H9 (cell line): ENCODE results near the gene CDC5L. TPM values are rescaled to one million over a fixed set of nuclear protein-coding genes. Genes with fewer than 3 reads are reported as not detected.

Experiments
- DNase-seq: peaks from one replicate; pipeline ENCODE4 v3.0.0-alpha.2; 2017
- H2AFZ ChIP-seq: one replicate; pipeline ENCODE4 v1.6.1; 2013; ENCODE audit warnings: mild to moderate bottlenecking, low read length, control low read depth, moderate library complexity
- H2AK5ac ChIP-seq: 2 replicates; pipeline ENCODE4 v1.6.1; 2013; ENCODE audit warnings: low read length, control low read depth, mixed read lengths; ENCODE audit not compliant: insufficient read length
- H2BK120ac ChIP-seq: one replicate; pipeline ENCODE4 v1.6.1; 2013; ENCODE audit warnings: low read depth, mild to moderate bottlenecking, low read length, control low read depth, inconsistent platforms; ENCODE audit not compliant: poor library complexity, severe bottlenecking
- H2BK12ac ChIP-seq: 2 replicates; pipeline ENCODE4 v1.6.1; 2013; ENCODE audit warnings: low read length, control low read depth, mixed read lengths, low read depth; ENCODE audit not compliant: insufficient read length
- H2BK15ac ChIP-seq: 2 replicates; pipeline ENCODE4 v1.6.1; 2013; ENCODE audit warnings: low read depth, low read length, control low read depth
- H2BK20ac ChIP-seq: one replicate; pipeline ENCODE4 v1.6.1; 2013; ENCODE audit warnings: low read depth, mild to moderate bottlenecking, low read length, control low read depth, inconsistent platforms; ENCODE audit not compliant: poor library complexity, severe bottlenecking
- H2BK5ac ChIP-seq: 2 replicates; pipeline ENCODE4 v1.6.1; 2013; ENCODE audit warnings: low read length, control low read depth, mixed read lengths; ENCODE audit not compliant: insufficient read length
- H3K14ac ChIP-seq: 2 replicates; pipeline ENCODE4 v1.6.1; 2013; ENCODE audit warnings: low read length, control low read depth; ENCODE audit not compliant: insufficient read depth
- H3K18ac ChIP-seq: 2 replicates; pipeline ENCODE4 v1.6.1; 2013; ENCODE audit warnings: low read depth, mild to moderate bottlenecking, mixed read lengths, low read length, control low read depth; ENCODE audit not compliant: insufficient read length
- H3K23ac ChIP-seq: 2 replicates; pipeline ENCODE4 v1.6.1; 2013; ENCODE audit warnings: low read length, control low read depth, mixed read lengths, low read depth; ENCODE audit not compliant: insufficient read length
- H3K23me2 ChIP-seq: 2 replicates; pipeline ENCODE4 v1.6.1; 2013; ENCODE audit warnings: low read depth, mild to moderate bottlenecking, mixed read lengths, low read length, control low read depth; ENCODE audit not compliant: insufficient read length, poor library complexity, severe bottlenecking
- H3K27ac ChIP-seq: 2 replicates; pipeline ENCODE4 v1.5.1; 2013; ENCODE audit warnings: low read length, control low read depth, mixed read lengths, low read depth; ENCODE audit not compliant: insufficient read length
- H3K27me3 ChIP-seq: 2 replicates; pipeline ENCODE4 v1.6.1; 2013; ENCODE audit warnings: low read length, control low read depth, inconsistent platforms; ENCODE audit not compliant: insufficient read depth
- H3K4ac ChIP-seq: 2 replicates; pipeline ENCODE4 v1.6.1; 2013; ENCODE audit warnings: low read depth, mild to moderate bottlenecking, control low read depth, inconsistent platforms, low read length, moderate library complexity
- H3K4me1 ChIP-seq: 2 replicates; pipeline ENCODE4 v1.6.1; 2013; ENCODE audit warnings: low read length, control low read depth, inconsistent platforms; ENCODE audit not compliant: insufficient read depth
- H3K4me2 ChIP-seq: 2 replicates; pipeline ENCODE4 v1.6.1; 2013; ENCODE audit warnings: low read length, control low read depth, mixed read lengths; ENCODE audit not compliant: insufficient read length, insufficient read depth
- H3K56ac ChIP-seq: 2 replicates; pipeline ENCODE4 v1.6.1; 2013; ENCODE audit warnings: low read depth, mild to moderate bottlenecking, mixed read lengths, low read length, control low read depth; ENCODE audit not compliant: insufficient read length
- H3K79me1 ChIP-seq: 2 replicates; pipeline ENCODE4 v1.6.1; 2013; ENCODE audit warnings: low read depth, mild to moderate bottlenecking, moderate library complexity, low read length, control low read depth, inconsistent platforms; ENCODE audit not compliant: insufficient read depth, poor library complexity, severe bottlenecking
- H3K79me2 ChIP-seq: 2 replicates; pipeline ENCODE4 v1.6.1; 2013; ENCODE audit warnings: low read length, control low read depth, inconsistent platforms; ENCODE audit not compliant: insufficient read depth
- H3K9ac ChIP-seq: 2 replicates; pipeline ENCODE4 v1.6.1; 2013; ENCODE audit warnings: low read length, control low read depth, mixed read lengths; ENCODE audit not compliant: insufficient read length; ENCODE audit errors: extremely low read depth
- H3K9me3 ChIP-seq: one replicate; pipeline ENCODE4 v1.6.1; 2013; ENCODE audit warnings: low read depth, low read length, inconsistent platforms; ENCODE audit not compliant: control insufficient read depth
- H3T11ph ChIP-seq: one replicate; pipeline ENCODE4 v1.6.1; 2013; ENCODE audit warnings: mild to moderate bottlenecking, low read length, control low read depth, inconsistent platforms
- H4K20me1 ChIP-seq: one replicate; pipeline ENCODE4 v1.6.1; 2013; ENCODE audit not compliant: control insufficient read depth, insufficient read length, insufficient read depth
- H4K5ac ChIP-seq: 2 replicates; pipeline ENCODE4 v1.6.1; 2013; ENCODE audit warnings: low read depth, mild to moderate bottlenecking, mixed read lengths, low read length, control low read depth; ENCODE audit not compliant: insufficient read length
- H4K8ac ChIP-seq: replicated peaks from 2 replicates; pipeline ENCODE4 v1.6.1; 2013; ENCODE audit warnings: low read length, control low read depth, mixed read lengths, low read depth; ENCODE audit not compliant: insufficient read length
- H4K91ac ChIP-seq: 2 replicates; pipeline ENCODE4 v1.6.1; 2013; ENCODE audit warnings: low read depth, mild to moderate bottlenecking, moderate library complexity, mixed read lengths, low read length, control low read depth; ENCODE audit not compliant: insufficient read length
- H3K27ac Mint-ChIP-seq, 3 experiments: 2 replicates in 2 of 3; 3 replicates in 1 of 3; pipeline ENCODE4 v1.8.0; 2020 to 2021; ENCODE audit warnings: mixed read lengths in 3 of 3, mild to moderate bottlenecking in 1 of 3, moderate library complexity in 1 of 3
- H3K27me3 Mint-ChIP-seq: 2 replicates; pipeline ENCODE4 v1.8.0; 2021; ENCODE audit warnings: low read depth, mild to moderate bottlenecking, moderate library complexity, mixed read lengths
- H3K36me3 Mint-ChIP-seq, 3 experiments: 2 replicates in 2 of 3; 3 replicates in 1 of 3; pipeline ENCODE4 v1.8.0; 2020 to 2021; ENCODE audit warnings: low read depth in 3 of 3, mixed read lengths in 3 of 3; ENCODE audit not compliant: insufficient read depth in 1 of 3
- H3K4me1 Mint-ChIP-seq, 2 experiments: 2 replicates each; pipeline ENCODE4 v1.8.0; 2020; ENCODE audit warnings: mixed read lengths in 2 of 2
- H3K4me3 Mint-ChIP-seq, 2 experiments: 2 replicates in 1 of 2; 3 replicates in 1 of 2; pipeline ENCODE4 v1.8.0; 2020 to 2021; ENCODE audit warnings: mild to moderate bottlenecking in 2 of 2, mixed read lengths in 2 of 2, moderate library complexity in 1 of 2
- H3K9me3 Mint-ChIP-seq, 2 experiments: 2 replicates in 1 of 2; 3 replicates in 1 of 2; pipeline ENCODE4 v1.8.0; 2020; ENCODE audit warnings: mild to moderate bottlenecking in 2 of 2, mixed read lengths in 2 of 2, moderate library complexity in 1 of 2
- WGBS: extraction: QIAGEN DNeasy Blood & Tissue Kit; methylation state at CpG from one replicate; pipeline ENCODE4 v1.1.7; 2013; ENCODE audit warnings: missing lambda C conversion rate, low lambda C conversion rate, mixed read lengths; ENCODE audit not compliant: insufficient read length; ENCODE audit errors: extremely low coverage; 5-methylcytosine and 5-hydroxymethylcytosine counted together
- total RNA-seq: library from RNA; stranded (reverse); gene quantifications from 2 replicates; pipeline ENCODE4 v1.2.1, GENCODE V29; 2021
- TF ChIP-seq, protein P1 (sequence below): fragments of 200-600 bp; sonication (generic); conservative IDR thresholded peaks from 3 replicates; pipeline ENCODE4 v1.8.0; 2021; ENCODE audit warnings: antibody characterized with exemption, mild to moderate bottlenecking

Gene CDC5L
- total RNA-seq, 1 experiment from 2014 or later, result 34.3 TPM

DNA sequence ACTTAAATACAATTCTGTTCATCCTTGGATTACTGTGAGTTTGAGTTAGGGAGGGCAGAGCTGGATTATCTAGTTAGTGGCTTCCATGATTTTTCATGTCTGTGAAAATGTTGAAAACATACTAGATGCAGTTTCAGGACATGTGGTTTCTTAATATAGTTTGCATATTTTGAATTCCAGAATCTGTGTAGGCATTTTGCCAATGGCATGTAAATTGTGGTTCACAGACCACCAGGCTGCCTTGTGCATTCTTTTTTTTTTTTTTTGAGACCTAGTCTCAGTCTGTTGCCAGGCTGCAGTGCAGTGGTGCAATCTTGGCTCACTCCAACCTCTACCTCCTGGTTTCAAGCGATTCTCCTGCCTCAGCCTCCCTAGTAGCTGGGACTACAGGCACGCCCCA lies 42.8 kb downstream of the CDC5L start:
- Histone ChIP-seq H3K4ac (no peak overlapping the region), H3K27me3 (no peaks in the 10 kb centered on the region), H4K91ac (no peak overlapping the region), H3K4me2 (no peak overlapping the region), H3K27ac (no peak overlapping the region), H3K79me2 (no peaks in the 10 kb centered on the region), H3K56ac (no peak overlapping the region), H3K9ac (no peak overlapping the region), H3T11ph (no peak overlapping the region), H2BK20ac (no peak overlapping the region), H2BK15ac (no peak overlapping the region), H2BK5ac (no peak overlapping the region), H2AK5ac (no peak overlapping the region), H3K18ac (no peak overlapping the region), H3K23ac (no peak overlapping the region), H4K20me1 (no peaks in the 10 kb centered on the region), H2AFZ (no peak overlapping the region), H2BK12ac (no peak overlapping the region), H3K14ac (no peak overlapping the region), H3K4me1 (no peaks in the 10 kb centered on the region), H3K79me1 (no peaks in the 10 kb centered on the region), H3K9me3 (no peaks in the 10 kb centered on the region), H4K5ac (no peak overlapping the region), H2BK120ac (no peak overlapping the region), H3K23me2 (no peaks in the 10 kb centered on the region), H4K8ac (no peak overlapping the region)
- no peaks in the 10 kb centered on the region for H3K9me3 Mint-ChIP-seq
- H3K36me3 Mint-ChIP-seq, result peaks cover 4 to 53% (median 32%) of the 10 kb centered on the region in 3 experiments; a peak in 5 of 7 replicates
- DNase-seq, result no peak
- no peaks in the 10 kb centered on the region for H3K27me3 Mint-ChIP-seq
- WGBS, result no CpG with 5 or more reads among the region's 2 CpGs
- no peak overlapping the region for H3K4me3 Mint-ChIP-seq
- no peaks in the 10 kb centered on the region for H3K4me1 Mint-ChIP-seq
- H3K27ac Mint-ChIP-seq, result no peak overlapping the region
- TF ChIP-seq, protein P1, sequence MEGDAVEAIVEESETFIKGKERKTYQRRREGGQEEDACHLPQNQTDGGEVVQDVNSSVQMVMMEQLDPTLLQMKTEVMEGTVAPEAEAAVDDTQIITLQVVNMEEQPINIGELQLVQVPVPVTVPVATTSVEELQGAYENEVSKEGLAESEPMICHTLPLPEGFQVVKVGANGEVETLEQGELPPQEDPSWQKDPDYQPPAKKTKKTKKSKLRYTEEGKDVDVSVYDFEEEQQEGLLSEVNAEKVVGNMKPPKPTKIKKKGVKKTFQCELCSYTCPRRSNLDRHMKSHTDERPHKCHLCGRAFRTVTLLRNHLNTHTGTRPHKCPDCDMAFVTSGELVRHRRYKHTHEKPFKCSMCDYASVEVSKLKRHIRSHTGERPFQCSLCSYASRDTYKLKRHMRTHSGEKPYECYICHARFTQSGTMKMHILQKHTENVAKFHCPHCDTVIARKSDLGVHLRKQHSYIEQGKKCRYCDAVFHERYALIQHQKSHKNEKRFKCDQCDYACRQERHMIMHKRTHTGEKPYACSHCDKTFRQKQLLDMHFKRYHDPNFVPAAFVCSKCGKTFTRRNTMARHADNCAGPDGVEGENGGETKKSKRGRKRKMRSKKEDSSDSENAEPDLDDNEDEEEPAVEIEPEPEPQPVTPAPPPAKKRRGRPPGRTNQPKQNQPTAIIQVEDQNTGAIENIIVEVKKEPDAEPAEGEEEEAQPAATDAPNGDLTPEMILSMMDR, result no peak
